Activated CD8-positive, alpha-beta memory T cell treated with anti-CD3 and anti-CD28 coated beads, Interleukin-2, amount 50 U/mL, for 1 hour (primary cell): ENCODE measurements around the gene PCK2.
A peak's percentile ranks its signal among the peaks of the same experiment; 100 is the strongest.
"Not testable (repeated sequence)": the region's sequence is repeated elsewhere in the genome, so short reads cannot be mapped to it uniquely, and the experiment has no call there.

Source experiments
- DNase-seq: peaks from one replicate; pipeline ENCODE4 v3.0.0-alpha.2; 2020; ENCODE audit errors: extremely low read depth

Gene PCK2

DNA sequence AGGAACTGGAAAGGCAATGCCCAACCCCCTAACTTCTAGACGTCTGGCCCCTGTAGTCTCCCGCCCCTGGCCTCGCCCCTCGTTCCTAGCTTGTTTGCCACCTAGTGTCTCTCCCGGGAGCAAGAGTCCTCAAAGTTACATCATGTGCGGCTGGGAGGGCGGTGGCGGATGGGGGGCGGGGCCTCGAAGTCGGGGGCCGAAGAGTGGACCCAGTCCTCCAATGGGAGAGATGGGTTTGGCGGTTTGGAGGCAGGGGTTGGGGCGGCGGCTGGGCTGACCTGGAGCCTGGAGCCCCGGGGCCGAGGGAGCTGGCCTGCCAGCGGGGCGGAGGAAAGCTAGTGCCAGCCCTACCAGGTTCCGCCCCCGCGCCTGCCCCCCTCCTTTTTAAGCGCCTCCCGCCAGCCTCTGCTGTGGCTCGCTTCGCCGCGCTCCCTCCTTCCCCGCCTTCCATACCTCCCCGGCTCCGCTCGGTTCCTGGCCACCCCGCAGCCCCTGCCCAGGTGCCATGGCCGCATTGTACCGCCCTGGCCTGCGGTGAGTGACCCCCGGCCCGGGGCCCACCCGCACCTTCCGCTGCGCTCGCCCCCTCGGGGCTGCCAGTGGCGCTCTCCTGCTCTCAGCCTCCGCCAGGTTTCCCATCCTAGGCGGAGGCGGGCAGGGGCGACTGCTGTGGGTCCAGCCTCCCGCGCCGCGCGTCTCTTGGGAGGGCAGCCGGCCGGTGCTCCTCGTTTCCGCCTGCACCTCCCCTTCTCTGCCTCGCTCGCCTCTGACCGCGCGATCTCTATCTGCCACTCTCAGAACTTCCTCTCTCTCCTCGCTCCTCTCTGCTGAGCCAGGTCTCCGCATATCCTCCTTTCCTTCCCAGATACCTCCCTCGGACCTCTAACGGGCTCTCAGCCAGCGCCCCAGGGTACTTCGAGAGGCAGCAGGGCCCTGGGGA, at the start of gene PCK2:
PCK2 (plus strand) TSS at position 411 of the 940 bp plus-strand sequence; CDS start at position 506, 95 bp downstream.
- no peak for DNase-seq

- DNase-seq, result not testable (repeated sequence)
Measured at GRCh38 chr14:24049002-24049401, 45.1 kb upstream of the PCK2 start.

- not testable (repeated sequence) for DNase-seq
Measured at GRCh38 chr14:24050753-24051152, 43.4 kb upstream of the PCK2 start.

GRCh38 chr14:24051176-24051788, 42.8 kb upstream of the PCK2 start:
- DNase-seq, result no peak

- no peak for DNase-seq
Measured at GRCh38 chr14:24051789-24052655, 42.1 kb upstream of the PCK2 start, which contains the start of gene CARMIL3. Gene CARMIL3 (plus strand): TSS chr14:24052009. CDS start chr14:24052154, 145 bp downstream.

DNA sequence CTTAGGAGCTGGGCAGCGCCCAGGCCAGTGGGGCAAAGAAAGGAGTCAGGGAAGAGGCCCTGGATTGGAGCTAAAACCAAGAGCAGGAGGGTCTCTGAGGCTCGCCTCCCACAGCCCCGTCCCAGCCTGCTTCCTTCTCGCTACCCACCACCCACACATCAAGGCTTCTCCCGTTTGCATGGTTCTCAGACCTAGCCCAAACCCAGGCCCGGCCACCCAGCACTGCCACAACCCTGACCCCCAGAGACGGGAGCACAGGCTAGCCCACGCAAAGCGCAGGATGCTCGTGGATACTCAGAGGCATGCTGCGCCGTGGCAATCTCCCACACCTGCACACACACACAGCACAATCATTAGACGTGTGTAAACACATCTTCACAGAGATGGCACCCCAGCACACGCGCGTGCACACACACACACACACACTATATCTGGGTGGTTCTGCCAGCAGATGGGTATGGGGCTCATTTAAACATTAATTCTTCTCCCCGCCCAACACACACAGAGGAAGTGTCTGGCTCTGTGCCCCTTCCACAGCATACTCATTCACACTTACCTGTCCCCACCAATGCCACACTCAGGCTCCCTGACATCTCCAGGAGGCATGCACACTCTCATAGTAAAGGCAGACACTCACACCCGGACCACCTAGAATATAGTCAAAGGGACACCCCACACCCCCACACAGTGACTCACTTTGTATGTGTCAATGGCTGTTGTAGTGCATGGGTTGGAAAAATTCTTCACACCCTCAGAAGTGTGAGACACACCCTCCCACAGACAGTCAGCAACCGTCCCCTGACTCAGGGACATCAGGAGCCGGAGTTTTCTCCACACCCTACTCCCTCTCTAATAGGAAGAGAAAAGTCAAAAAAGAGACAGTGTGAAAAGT, 41.2 kb upstream of the PCK2 start:
- peak; percentile 19 for DNase-seq

GRCh38 chr14:24053548-24054323, 40.4 kb upstream of the PCK2 start:
- no peak for DNase-seq

- no peak for DNase-seq
Measured at GRCh38 chr14:24054324-24054641, 39.8 kb upstream of the PCK2 start.

DNA sequence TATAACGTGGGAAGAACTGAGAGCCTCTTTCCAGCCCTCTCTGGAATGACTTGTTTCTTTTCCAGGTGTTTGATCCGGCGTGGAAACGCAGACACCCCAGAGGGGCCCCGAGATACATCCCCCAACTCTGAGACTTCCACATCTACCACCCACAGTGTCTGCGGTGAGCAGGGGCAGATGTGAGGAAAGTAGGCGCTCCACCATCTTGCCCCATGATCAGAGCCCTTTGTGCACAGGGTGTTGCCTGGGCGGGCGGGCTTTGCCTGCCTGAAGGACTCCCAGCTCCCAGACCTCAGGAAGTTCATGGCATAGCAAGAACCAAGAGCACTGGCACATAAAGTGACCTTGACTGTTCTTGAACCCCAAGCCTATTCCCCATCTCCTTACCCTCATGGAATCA, 39.5 kb upstream of the PCK2 start:
- DNase-seq, result no peak

DNA sequence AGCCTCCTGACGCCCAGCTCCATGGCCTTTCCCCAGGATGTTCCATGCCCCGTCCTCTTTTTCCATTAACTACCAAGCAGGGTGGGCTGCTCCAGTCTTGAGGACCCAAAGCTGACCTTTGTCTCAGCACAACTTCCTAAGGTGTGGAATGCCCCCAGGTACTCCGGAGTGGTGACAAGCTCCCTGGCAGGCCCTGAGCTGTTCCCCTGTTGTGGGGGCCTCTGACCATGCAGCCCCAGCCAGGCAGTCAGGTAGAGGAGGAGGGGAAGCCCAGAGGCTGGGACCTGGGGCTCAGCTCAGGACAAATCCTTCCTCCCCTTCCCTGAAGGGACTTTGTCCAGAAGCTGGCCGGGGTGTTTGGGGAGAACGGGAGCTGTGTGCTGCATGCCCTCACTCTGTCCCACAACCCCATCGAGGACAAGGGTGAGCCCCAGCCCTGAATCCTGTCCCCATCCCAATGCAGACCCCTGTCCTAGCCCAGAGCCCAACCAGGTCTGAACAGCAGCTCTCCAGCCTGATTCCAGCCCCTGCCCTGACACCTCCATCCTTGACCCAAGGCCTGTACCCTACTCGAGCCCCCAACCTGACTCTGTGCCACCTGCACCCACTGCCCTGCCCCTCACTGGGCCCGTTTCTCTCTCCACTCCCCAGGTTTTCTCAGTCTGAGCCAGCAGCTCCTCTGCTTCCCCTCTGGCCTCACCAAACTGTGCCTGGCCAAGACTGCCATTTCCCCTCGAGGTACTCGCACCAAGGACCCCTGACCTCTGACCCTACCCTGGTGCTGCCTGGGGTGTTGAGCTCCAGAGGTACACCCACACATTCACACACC, 37.9 kb upstream of the PCK2 start:
- DNase-seq, result no peak

- DNase-seq, result no peak
Measured at GRCh38 chr14:24056800-24057184, 37.3 kb upstream of the PCK2 start.

GRCh38 chr14:24057271-24057670, 36.8 kb upstream of the PCK2 start:
- DNase-seq, result no peak

DNA sequence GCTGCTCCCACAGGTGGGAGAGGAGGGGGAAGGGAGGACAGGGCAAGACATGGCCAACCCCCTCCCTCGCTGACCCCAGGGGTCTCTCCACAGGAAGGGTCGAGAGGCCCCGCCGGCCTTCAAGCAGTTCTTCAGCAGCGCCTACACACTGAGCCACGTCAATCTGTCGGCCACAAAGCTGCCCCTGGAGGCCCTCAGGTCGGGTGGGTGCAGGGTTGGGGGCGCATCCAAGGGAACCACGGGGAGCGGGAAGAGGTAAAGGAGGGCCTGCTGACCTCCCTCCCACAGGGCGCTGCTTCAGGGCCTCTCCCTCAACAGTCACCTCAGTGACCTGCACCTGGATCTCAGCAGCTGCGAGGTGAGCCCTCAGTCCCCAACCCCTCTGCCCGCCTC, 36.2 kb upstream of the PCK2 start:
- DNase-seq, result no peak

- DNase-seq, result no peak
Measured at GRCh38 chr14:24058260-24058950, 35.7 kb upstream of the PCK2 start.

- DNase-seq, result no peak
Measured at GRCh38 chr14:24058951-24059475, 35.1 kb upstream of the PCK2 start.

GRCh38 chr14:24059841-24060388, 34.2 kb upstream of the PCK2 start:
- no peak for DNase-seq

DNA sequence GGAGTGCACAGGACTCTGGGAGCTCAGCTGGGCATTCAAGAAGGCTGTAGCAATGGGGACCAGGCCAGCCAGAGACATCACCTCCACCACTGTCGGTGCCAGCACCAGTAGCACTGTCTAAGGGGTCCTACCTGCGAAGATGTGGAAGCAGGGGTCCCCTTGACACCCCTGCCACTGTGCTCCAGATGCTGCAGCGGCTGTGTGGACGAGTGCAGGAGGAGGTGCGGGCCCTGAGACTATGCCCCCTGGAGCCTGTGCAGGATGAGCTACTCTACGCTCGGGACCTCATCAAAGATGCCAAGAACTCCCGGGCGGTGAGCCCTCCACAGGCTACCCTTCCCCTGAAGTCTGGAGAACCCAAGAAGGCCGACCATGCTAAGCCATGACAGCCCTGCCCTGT, 33.7 kb upstream of the PCK2 start:
- DNase-seq, result no peak
